HG03565 (cell line): ENCODE results near the gene STAT3.

Experiments
- ATAC-seq: cut with Tn5 transposase; IDR thresholded peaks from one replicate; pipeline ENCODE4 v1.9.1; 2021; ENCODE audit warnings: mild to moderate bottlenecking, moderate library complexity; ENCODE audit not compliant: unreplicated experiment

The STAT3 gene

GRCh38 chr17:42282478-42283080 is 105.7 kb downstream of the STAT3 start:
- ATAC-seq: no peak

- ATAC-seq: no peak
Observed at GRCh38 chr17:42281571-42282096, 106.6 kb downstream of the STAT3 start.

- no peak for ATAC-seq
Observed at GRCh38 chr17:42279776-42280630, 108.2 kb downstream of the STAT3 start.

GRCh38 chr17:42277342-42277712 is 110.9 kb downstream of the STAT3 start:
- ATAC-seq: no peak

- ATAC-seq: no peak
Observed at GRCh38 chr17:42276609-42277341, 111.5 kb downstream of the STAT3 start.

GRCh38 chr17:42276359-42276608 is 112.0 kb downstream of the STAT3 start, which contains the start of gene STAT5B:
TSS of gene STAT5B (minus strand) at chr17:42276391. CDS start at chr17:42232127, 44,264 bp downstream.
- no peak for ATAC-seq

GRCh38 chr17:42275527-42276358 is 112.5 kb downstream of the STAT3 start:
- no peak for ATAC-seq

- no peak for ATAC-seq
Observed at GRCh38 chr17:42274812-42275526, 113.3 kb downstream of the STAT3 start.

- ATAC-seq: no peak
Observed at GRCh38 chr17:42274253-42274542, 114.0 kb downstream of the STAT3 start.

GRCh38 chr17:42273474-42274252 is 114.6 kb downstream of the STAT3 start:
- ATAC-seq: no peak

GRCh38 chr17:42272162-42272907 is 115.9 kb downstream of the STAT3 start:
- no peak for ATAC-seq

- ATAC-seq: no peak
Observed at GRCh38 chr17:42271779-42272035, 116.5 kb downstream of the STAT3 start.

- no peak for ATAC-seq
Observed at GRCh38 chr17:42271006-42271778, 117.0 kb downstream of the STAT3 start.

GRCh38 chr17:42270596-42270995 is 117.6 kb downstream of the STAT3 start:
- no peak for ATAC-seq

- ATAC-seq: no peak
Observed at GRCh38 chr17:42270170-42270535, 118.1 kb downstream of the STAT3 start.

- ATAC-seq: no peak
Observed at GRCh38 chr17:42268236-42268635, 120.0 kb downstream of the STAT3 start.

GRCh38 chr17:42266918-42267766 is 121.1 kb downstream of the STAT3 start:
- no peak for ATAC-seq

- no peak for ATAC-seq
Observed at GRCh38 chr17:42266462-42266861, 121.8 kb downstream of the STAT3 start.
